K562 (cell line): Measurements from ENCODE around the gene PILRA. TPM values are rescaled to one million over a fixed set of nuclear protein-coding genes. Genes with fewer than 3 reads are reported as not detected.

Experiments
- ARID1B ChIP-seq: fragments of 450-650 bp; IDR thresholded peaks from 2 replicates; pipeline ENCODE4 v1.6.1; 2016; ENCODE audit warnings: antibody characterized with exemption, mild to moderate bottlenecking, inconsistent platforms
- BCLAF1 ChIP-seq, 2 experiments: fragments of 450-650 bp in 1 of 2; IDR thresholded peaks; 2 replicates each; pipeline ENCODE4 v1.6.1; 2011 to 2017; ENCODE audit warnings: low read depth in 2 of 2, antibody characterized with exemption in 1 of 2, borderline replicate concordance in 1 of 2, low read length in 1 of 2, mild to moderate bottlenecking in 1 of 2, mixed read lengths in 1 of 2; ENCODE audit not compliant: control insufficient read depth in 1 of 2
- BRD4 ChIP-seq: fragments of 200-600 bp; sonication (generic); IDR thresholded peaks from 2 replicates; pipeline ENCODE4 v1.6.1; 2017; ENCODE audit warnings: inconsistent platforms
- CGGBP1 ChIP-seq: fragments of 250-450 bp; sonication (Bioruptor Pico); IDR thresholded peaks from 2 replicates; pipeline ENCODE4 v1.9.0; 2021; ENCODE audit warnings: mild to moderate bottlenecking
- CREB1 ChIP-seq, 2 experiments: sonication (generic) in 1 of 2; formaldehyde crosslinking in 1 of 2; IDR thresholded peaks; 2 replicates each; pipeline versions ENCODE4 v1.6.1 to v1.8.0; 2012 to 2022; ENCODE audit warnings: inconsistent platforms in 1 of 2, mild to moderate bottlenecking in 1 of 2, missing genetic modification reagents in 1 of 2, moderate library complexity in 1 of 2
- EGR1 ChIP-seq: fragments of 450-650 bp; conservative IDR thresholded peaks from 2 replicates; pipeline ENCODE4 v1.6.1; 2017; ENCODE audit warnings: mild to moderate bottlenecking
- EP400 ChIP-seq: fragments of 450-650 bp; IDR thresholded peaks from 2 replicates; pipeline ENCODE4 v1.6.1; 2017; ENCODE audit warnings: antibody characterized with exemption, mild to moderate bottlenecking, moderate library complexity
- ESRRB ChIP-seq: fragments of 250-450 bp; sonication (Bioruptor Pico); IDR thresholded peaks from 2 replicates; pipeline ENCODE4 v1.5.0; 2020; ENCODE audit warnings: mild to moderate bottlenecking, moderate library complexity, borderline replicate concordance
- HDAC8 ChIP-seq: fragments of 450-650 bp; IDR thresholded peaks from 2 replicates; pipeline ENCODE4 v1.6.1; 2016; ENCODE audit warnings: mild to moderate bottlenecking, missing genetic modification characterization, moderate library complexity, missing compliant biosample characterization
- HMGN3 ChIP-seq: IDR thresholded peaks from 2 replicates; pipeline ENCODE4 v1.6.1; 2011; ENCODE audit warnings: borderline replicate concordance, low read depth, mild to moderate bottlenecking, mixed read lengths, low read length; ENCODE audit not compliant: insufficient read length; ENCODE audit errors: extremely low read depth
- HNRNPH1 ChIP-seq: fragments of 200-400 bp; formaldehyde crosslinking; optimal IDR thresholded peaks from 2 replicates; pipeline ENCODE3; 2017; ENCODE audit warnings: low read depth, mild to moderate bottlenecking, low read length, moderate library complexity
- KAT8 ChIP-seq: fragments of 450-650 bp; IDR thresholded peaks from 2 replicates; pipeline ENCODE4 v1.6.1; 2016; ENCODE audit warnings: low read depth, mild to moderate bottlenecking
- MYNN ChIP-seq, 2 experiments: sonication (generic); formaldehyde crosslinking in 1 of 2; IDR thresholded peaks; 2 replicates each; pipeline versions ENCODE4 v1.5.0 to v1.6.1; 2016 to 2020; ENCODE audit warnings: antibody characterized with exemption in 1 of 2, missing genetic modification reagents in 1 of 2
- NFIC ChIP-seq: fragments of 450-650 bp; IDR thresholded peaks from 2 replicates; pipeline ENCODE4 v1.6.1; 2017; ENCODE audit warnings: mild to moderate bottlenecking, inconsistent platforms
- RBM25 ChIP-seq: fragments of 200-400 bp; formaldehyde crosslinking; IDR thresholded peaks from 2 replicates; pipeline ENCODE4 v1.6.1; 2018; ENCODE audit warnings: low read length, low read depth, moderate library complexity; ENCODE audit not compliant: severe bottlenecking
- SIRT6 ChIP-seq: IDR thresholded peaks from one replicate; pipeline ENCODE4 v1.6.1; 2012; ENCODE audit warnings: low read depth, mild to moderate bottlenecking, control low read depth, inconsistent platforms, low read length, moderate library complexity
- TAF15 ChIP-seq: fragments of 200-400 bp; formaldehyde crosslinking; IDR thresholded peaks from 2 replicates; pipeline ENCODE4 v1.6.1; 2017; ENCODE audit warnings: mild to moderate bottlenecking, low read depth, low read length, moderate library complexity
- TOE1 ChIP-seq, 2 experiments: fragments of 450-650 bp in 1 of 2; sonication (generic) in 1 of 2; formaldehyde crosslinking in 1 of 2; IDR thresholded peaks; 2 replicates each; pipeline versions ENCODE4 v1.7.1 to v1.8.0; 2016 to 2022; ENCODE audit warnings: borderline replicate concordance in 2 of 2, mild to moderate bottlenecking in 2 of 2, antibody characterized with exemption in 1 of 2, inconsistent platforms in 1 of 2, low read depth in 1 of 2, missing genetic modification reagents in 1 of 2, moderate library complexity in 1 of 2
- ZNF398 ChIP-seq: fragments of 250-450 bp; sonication (Bioruptor Pico); IDR thresholded peaks from 2 replicates; pipeline ENCODE4 v1.8.0; 2021; ENCODE audit warnings: moderate library complexity, mild to moderate bottlenecking, inconsistent platforms
- ZNF584 ChIP-seq: fragments of 200-800 bp; sonication (Bioruptor generic); IDR thresholded peaks from 2 replicates; pipeline ENCODE4 v1.6.1; 2016; ENCODE audit warnings: low read depth, mild to moderate bottlenecking, missing genetic modification characterization, missing compliant biosample characterization
- ZNF785 ChIP-seq: fragments of 250-450 bp; sonication (Bioruptor Pico); IDR thresholded peaks from 2 replicates; pipeline ENCODE4 v1.4.0; 2020; ENCODE audit warnings: mild to moderate bottlenecking
- polyA plus RNA-seq, 8 experiments: library from polyadenylated mRNA; depleted of rRNA in 4 of 8; stranded (reverse) in 5 of 8; unstranded in 3 of 8; fragments of >200 nt; fragmentation: Nextera tagmentation in 2 of 8; fragmentation: Illumina TruSeq in 1 of 8; extraction: Ambion mirVana in 2 of 8; extraction: Trizol in 1 of 8; gene quantifications; 2 replicates each; pipeline versions ENCODE4 v1.2.1 to v1.2.3, GENCODE V29; 2011 to 2014; ENCODE audit warnings: inconsistent platforms in 1 of 8, missing spikeins in 1 of 8
- total RNA-seq, 7 experiments: library from RNA; depleted of rRNA in 6 of 7; stranded (reverse); fragments of >200 nt in 6 of 7; fragmentation: Illumina TruSeq in 2 of 7; extraction: Trizol in 2 of 7; gene quantifications; 2 replicates each; pipeline versions ENCODE4 v1.2.1 to v1.2.3, GENCODE V29; 2011 to 2021; ENCODE audit warnings: low replicate concordance in 1 of 7

The PILRA gene
- total and polyA plus RNA-seq, 9 of the 15 experiments (the other 6 are each of a cell fraction or from before 2014, with no cell fraction given), result 0.13 to 1.8 (median 0.62) TPM

GRCh38 chr7:100444311-100445278 is 71.3 kb downstream of the PILRA start (continued):
- peak; percentile 94 for TF ChIP-seq HDAC8
- TF ChIP-seq TAF15, result no peak
- TF ChIP-seq SIRT6, result no peak
- no peak for TF ChIP-seq CGGBP1
- peak; percentile 74 for TF ChIP-seq HMGN3
- TF ChIP-seq TOE1 (IDR thresholded peaks at IDR 0.05; ENCODE audit: borderline replicate concordance), result peak; percentile 90
- TF ChIP-seq TOE1 (CRISPR knock-in tag; IDR thresholded peaks at IDR 0.05; ENCODE audit: borderline replicate concordance, low read depth), result no peak
- peak; percentile 80 for TF ChIP-seq ZNF584 (CRISPR knock-in tag)
- TF ChIP-seq ESRRB (CRISPR knock-in tag), result no peak
- no peak for TF ChIP-seq KAT8
- no peak; the same call in 1 of the 2 replicates for TF ChIP-seq BRD4
- no peak for TF ChIP-seq EGR1
- peak; percentile 95 for TF ChIP-seq EP400
- TF ChIP-seq ARID1B, result peak; percentile 91
- peak; percentile 59 for TF ChIP-seq RBM25
- no peak for TF ChIP-seq CREB1 (IDR thresholded peaks at IDR 0.05)
- peak; percentile 53 for TF ChIP-seq CREB1 (CRISPR knock-in tag; IDR thresholded peaks at IDR 0.05)
- no peak for TF ChIP-seq BCLAF1 (IDR thresholded peaks at IDR 0.05; ENCODE audit: borderline replicate concordance in 1 of 2, control insufficient read depth in 1 of 2, low read depth in 2 of 2, low read length in 1 of 2)
- TF ChIP-seq NFIC, result peak; percentile 47; the same call in 1 of the 2 replicates
- no peak for TF ChIP-seq HNRNPH1
- TF ChIP-seq ZNF785, result no peak
- TF ChIP-seq MYNN (IDR thresholded peaks at IDR 0.05), result peak; percentile 64; the same call in 1 of the 2 replicates
- no peak for TF ChIP-seq MYNN (CRISPR knock-in tag; IDR thresholded peaks at IDR 0.05)
- no peak for TF ChIP-seq ZNF398 (CRISPR knock-in tag)
